Measurements from ENCODE around the gene PRRT1B. TPM values are rescaled to one million over a fixed set of nuclear protein-coding genes. Genes with fewer than 3 reads are reported as not detected.
"Not testable (repeated sequence)": the region's sequence is repeated elsewhere in the genome, so short reads cannot be mapped to it uniquely, and the experiment has no call there.

The PRRT1B gene
- total RNA-seq, result 8.5 TPM

DNA sequence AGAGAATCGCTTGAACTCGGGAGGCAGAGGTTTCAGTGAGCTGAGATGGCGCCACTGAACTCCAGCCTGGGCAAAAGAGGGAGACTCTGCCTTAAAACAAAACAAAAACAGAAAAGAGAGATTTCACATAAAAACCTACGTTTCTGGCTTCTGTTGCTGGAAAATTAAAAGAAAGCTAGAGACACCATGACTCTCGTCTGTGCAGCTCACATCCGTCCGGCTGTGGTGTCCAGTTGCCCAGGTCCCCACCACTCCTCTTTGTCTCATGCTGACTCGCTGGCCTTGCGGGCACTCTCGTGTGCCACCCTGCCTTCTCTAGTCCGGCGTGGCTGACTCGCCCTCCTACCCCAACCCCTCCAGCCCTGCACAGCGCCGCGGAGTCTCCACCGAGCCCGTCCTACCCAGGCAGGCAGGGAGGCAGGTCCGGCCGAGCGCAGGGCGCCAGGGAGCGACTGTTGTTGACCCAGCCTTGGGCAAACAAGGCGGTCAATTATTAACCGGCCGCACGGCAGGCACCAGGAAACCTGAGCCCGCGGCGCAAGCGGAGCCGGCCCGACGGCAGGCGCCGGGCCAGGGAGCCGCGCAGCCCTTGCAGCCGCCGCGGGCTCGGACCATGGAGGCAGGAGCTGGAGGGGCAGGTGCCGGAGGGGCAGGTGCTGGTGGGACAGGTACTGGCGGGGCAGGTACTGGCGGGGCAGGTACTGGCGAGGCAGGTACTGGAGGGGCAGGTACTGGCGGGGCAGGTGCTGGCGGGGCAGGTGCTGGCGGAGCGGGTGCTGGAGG lies at the start of gene PRRT1B:
PRRT1B (plus strand) TSS at position 521 of the 783 bp plus-strand sequence; CDS start at position 614, 93 bp downstream.
- peak; percentile 95 for ATAC-seq
- DNase-seq (ENCODE audit: low spot score), result peak; percentile 94

DNA sequence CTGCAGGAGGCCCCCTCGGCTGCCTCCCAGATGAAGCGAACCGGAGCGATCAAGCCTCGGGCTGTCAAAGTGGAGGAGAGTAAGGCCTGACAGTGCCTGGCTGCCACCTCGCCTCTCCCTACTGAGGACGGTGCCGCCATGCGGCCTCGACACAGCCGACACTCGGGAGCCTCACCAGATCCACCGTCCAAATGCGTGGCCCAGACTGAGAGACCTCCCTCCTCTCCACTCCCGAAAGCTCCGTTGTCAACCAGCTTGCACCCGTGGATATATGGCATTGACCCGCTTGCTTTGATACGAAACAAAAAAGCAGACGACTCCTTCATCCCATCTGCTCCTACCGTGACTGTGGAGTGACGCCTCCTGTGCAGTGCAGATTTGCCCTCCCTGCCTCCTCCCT lies 49.5 kb upstream of the PRRT1B start:
- DNase-seq (ENCODE audit: low spot score), result no peak

GRCh38 chr9:131496844-131497405 lies 48.4 kb upstream of the PRRT1B start:
- DNase-seq (ENCODE audit: low spot score) (no peak), ATAC-seq (peak; percentile 40)

More for the DNA sequence above, 49.5 kb upstream of the PRRT1B start:
- ATAC-seq, result no peak

- DNase-seq (ENCODE audit: low spot score) (no peak), ATAC-seq (no peak)
Observed at GRCh38 chr9:131499254-131499767, 46.0 kb upstream of the PRRT1B start.

DNA sequence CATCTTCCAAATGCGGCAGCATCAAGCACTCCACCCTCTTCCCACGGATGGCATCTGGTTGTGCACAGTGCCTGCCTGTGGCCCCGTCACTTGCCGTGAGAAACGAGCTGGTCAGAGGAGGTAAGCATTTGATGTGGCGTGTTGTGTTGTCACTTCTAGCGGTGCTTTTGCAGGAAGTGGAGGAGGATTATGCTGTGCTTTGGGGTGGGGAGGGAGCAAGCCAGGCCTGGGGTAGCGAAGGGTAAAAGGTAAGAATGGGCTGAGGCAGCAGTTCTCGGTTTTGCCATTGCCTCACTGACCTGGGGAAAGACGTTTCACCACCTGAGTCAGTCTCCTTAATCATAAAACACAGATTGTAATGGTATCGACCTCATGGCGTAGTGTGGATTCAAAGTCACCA lies 44.9 kb upstream of the PRRT1B start:
- ATAC-seq (no peak), DNase-seq (ENCODE audit: low spot score) (no peak)

DNA sequence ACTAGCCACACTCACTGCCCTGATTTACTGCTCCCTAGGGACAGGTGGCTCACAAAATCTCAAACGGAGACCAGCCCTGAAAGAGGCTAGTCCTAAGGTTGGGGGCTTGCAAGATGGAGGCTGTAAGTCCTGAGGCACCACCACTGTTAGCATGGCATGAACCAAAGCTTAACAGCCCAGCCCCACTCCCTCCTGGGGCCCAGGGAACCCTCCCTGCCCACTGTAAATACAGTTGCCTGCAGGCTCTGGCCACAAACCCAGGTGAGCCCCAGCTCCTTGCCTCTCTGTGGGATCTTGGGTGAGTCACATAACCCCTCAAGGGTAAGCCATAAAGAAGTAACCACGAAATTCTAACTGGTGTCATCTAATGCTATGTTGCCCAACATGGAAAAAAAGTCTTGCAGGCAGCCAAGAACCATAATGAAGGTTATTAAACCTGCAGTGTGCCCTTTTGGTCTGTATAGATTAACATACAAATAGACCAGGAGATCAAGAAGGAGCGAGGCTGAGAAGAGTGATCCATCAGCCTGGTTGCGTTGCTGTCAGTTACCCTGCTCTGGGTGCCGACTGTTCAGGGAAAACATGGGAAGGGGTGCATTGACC lies 44.3 kb upstream of the PRRT1B start:
- ATAC-seq (no peak), DNase-seq (ENCODE audit: low spot score) (no peak)

DNA sequence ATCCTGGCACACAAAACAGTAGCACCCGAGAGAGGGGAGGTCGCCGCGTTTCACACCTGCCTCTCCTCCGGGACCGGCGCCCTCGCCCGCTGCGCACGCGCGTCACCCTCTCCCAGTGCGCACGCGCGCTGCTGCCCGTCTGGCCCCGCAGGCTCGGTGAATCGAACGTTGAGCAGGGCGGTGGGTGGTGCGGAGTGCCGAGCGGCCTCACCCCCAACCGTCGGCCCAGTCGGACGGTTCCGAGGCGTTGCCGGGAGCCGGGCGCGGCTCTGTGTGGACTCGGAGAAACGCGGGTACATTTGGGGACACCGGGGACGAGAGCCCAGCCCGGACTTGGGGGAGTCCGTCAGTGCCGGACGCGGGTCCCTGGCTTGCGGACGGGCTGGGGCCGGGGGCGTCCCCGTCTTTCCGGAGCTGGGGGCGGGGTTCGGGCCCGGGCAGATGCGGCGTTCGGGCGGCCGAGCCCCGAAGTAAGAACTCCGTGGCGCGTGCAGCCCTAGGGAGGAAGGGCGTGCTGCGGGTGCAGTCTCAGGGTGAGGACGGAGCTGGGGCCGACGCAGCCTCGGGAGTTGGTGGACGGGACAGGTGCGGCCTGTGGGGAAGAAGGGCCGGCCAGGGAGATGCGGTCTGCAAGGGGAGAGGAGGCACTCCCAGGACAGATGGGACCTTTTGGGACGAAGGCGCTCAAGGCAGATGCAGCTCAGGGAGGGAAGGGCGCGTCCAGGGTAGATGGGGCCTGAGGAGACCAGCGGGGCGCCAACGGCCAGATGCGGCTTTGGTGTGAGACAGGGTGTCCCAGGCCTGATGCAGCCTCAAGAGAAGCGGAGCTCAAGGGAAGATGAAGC lies 42.3 kb upstream of the PRRT1B start, which contains the start of gene POMT1:
POMT1 (plus strand) TSS at position 138 of the 845 bp plus-strand sequence. CDS start 1,301 bp downstream, outside the sequence.
- DNase-seq (ENCODE audit: low spot score) (peak; percentile 91), ATAC-seq (peak; percentile 91)

DNA sequence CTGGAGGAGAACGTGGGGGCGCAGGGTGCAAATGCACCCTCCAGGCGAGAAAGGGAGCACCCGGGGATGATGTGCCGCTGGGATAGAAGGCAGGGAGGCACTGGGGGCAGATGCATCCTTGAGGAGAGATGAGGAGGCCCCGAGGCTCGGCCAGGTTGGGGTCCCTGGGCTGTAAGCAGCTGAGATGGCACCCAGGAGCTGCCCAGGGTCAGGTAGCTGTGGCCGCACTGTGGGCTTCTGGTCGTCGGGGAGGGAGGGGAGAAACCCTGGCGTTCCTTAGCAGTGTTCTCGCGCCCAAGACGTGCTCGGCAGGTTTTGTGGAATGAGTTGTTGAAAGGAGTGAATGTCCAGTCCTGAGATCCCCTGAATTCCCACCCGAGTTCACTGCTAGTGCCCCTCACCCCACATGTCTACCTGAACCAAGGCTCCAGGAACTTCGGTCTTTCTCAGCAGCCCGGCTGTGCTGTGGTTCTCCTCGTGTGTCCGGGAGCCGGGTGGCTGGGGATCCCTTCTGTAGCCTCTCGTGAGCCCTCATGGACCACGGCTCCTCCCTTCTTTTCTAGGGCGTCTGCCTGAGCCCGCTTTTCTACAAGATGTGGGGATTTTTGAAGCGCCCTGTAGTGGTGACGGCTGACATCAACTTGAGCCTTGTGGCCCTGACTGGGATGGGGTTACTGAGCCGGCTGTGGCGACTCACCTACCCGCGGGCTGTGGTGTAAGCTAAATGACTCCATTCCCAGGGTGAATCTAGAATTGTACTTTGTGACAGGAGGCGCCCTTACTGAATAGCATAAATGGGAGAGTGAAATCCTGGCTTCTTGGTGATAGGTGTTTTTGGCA lies 41.5 kb upstream of the PRRT1B start:
- DNase-seq (ENCODE audit: low spot score), result no peak
- peak; percentile 12 for ATAC-seq

DNA sequence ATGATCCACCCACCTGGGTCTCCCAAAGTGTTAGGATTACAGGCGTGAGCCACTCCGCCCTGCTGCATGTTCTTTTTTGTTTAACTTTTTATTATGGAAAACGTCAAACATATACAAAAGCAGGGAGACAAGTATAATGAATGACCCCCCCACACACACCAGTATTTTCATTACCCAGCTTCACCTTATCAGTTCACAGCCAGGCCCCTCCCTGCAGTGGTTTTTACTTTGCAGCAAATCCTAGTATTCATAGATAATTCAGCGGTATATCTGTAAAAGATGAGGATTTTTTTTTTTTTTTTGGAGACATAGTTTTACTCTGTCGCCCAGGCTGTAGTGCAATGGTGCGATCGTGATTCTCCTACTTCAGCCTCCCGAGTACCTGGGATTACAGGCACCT lies 40.3 kb upstream of the PRRT1B start:
- DNase-seq (ENCODE audit: low spot score) (no peak), ATAC-seq (no peak)

- DNase-seq (ENCODE audit: low spot score) (no peak), ATAC-seq (no peak)
Observed at GRCh38 chr9:131511416-131511815, 33.9 kb upstream of the PRRT1B start.

- no peak for DNase-seq (ENCODE audit: low spot score)
- no peak for ATAC-seq
Observed at GRCh38 chr9:131511880-131512279, 33.4 kb upstream of the PRRT1B start.

DNA sequence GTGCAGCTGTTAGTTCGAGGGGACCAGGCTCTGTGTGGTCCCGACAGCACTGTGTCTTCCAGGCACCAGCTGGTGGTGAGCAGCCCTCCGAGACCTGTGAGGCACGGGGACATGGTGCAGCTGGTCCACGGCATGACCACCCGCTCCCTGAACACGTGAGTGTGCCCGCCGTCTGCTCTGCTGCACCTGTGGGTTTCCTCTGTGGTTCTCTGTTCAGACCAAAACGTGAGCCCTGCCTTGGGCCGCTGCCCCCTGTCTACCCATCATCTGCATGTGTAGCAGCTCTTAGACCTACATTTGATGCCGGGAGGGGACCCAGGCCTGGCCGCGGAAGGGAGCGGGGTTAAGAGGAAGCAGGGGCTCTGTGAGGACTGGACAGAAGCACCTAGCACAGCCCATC lies 32.1 kb upstream of the PRRT1B start:
- ATAC-seq, result no peak

GRCh38 chr9:131515559-131516031 lies 29.7 kb upstream of the PRRT1B start:
- DNase-seq (ENCODE audit: low spot score); ATAC-seq: not testable (repeated sequence)

More for the DNA sequence above, 32.1 kb upstream of the PRRT1B start:
- DNase-seq (ENCODE audit: low spot score), result no peak

DNA sequence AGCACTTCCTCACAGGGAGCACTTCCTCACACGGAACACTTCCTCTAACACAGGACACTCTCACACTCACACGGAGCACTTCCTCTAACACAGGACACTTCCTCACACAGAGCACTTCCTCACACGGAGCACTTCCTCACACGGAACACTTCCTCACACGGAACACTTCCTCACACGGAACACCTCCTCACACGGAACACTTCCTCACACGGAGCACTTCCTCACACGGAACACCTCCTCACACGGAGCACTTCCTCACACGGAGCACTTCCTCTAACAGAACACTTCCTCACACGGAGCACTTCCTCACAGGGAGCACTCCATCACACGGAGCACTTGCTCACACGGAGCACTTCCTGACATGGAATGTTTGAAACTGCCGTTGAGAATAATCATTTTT lies 29.2 kb upstream of the PRRT1B start:
- DNase-seq (ENCODE audit: low spot score) (no peak), ATAC-seq (no peak)

- DNase-seq (ENCODE audit: low spot score) (no peak), ATAC-seq (no peak)
Observed at GRCh38 chr9:131516930-131517329, 28.4 kb upstream of the PRRT1B start.

GRCh38 chr9:131517761-131518190 lies 27.5 kb upstream of the PRRT1B start:
- no peak for ATAC-seq
- no peak for DNase-seq (ENCODE audit: low spot score)

DNA sequence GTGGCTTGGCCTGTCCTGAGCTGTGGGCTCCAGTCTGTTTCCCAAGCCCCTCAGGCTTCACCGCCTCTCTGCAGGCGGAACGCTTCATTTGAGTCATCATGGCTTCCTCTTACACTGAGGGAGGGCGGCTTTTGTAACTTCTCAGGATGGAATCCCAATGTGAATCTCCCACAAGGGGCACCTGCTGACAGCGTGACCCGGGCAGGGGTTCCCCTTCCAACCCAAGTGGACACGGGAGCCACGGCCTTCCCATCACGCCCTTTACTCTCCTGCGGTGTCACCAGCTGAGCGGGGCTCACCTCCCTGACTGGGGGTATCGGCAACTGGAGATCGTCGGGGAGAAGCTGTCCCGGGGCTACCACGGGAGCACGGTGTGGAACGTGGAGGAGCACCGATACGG lies 26.8 kb upstream of the PRRT1B start:
- ATAC-seq (no peak), DNase-seq (ENCODE audit: low spot score) (no peak)

DNA sequence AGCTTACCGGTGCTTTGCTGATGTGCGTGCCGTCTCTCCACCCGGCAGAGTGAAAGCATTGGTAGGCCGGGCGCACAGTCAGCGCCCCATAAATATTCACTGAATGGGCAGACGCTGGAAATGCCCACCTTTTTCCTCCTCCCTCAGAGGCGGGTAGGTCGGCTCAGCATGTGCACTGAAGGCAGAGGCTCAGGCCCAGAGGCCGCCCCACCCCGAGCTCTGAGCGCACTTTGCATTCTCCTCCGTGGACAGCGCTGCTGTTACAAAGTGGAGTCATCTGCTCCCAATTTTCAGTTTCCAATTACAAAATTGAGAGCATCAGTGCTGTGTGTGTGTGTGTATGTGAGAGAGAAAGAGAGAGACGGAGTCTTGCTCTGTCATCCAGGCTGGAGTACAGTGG lies 24.8 kb upstream of the PRRT1B start:
- DNase-seq (ENCODE audit: low spot score) (no peak), ATAC-seq (no peak)

DNA sequence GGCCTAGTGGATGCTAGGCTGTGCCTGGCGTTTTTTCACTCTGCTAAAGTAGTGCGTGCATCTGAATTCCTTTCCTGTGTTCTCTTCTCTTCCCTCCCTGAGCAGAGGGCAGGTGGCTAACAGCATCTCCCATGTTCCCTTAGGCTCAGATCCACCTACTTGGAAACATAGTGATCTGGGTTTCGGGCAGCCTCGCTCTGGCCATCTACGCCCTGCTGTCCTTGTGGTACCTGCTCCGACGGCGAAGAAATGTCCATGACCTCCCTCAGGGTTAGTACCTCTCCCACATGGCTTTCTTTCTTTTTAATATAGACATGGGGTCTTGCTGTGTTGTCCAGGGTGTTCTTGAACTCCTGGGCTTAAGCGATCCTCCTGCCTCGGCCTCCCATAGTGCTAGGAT lies 24.1 kb upstream of the PRRT1B start:
- ATAC-seq, result no peak
- no peak for DNase-seq (ENCODE audit: low spot score)

- DNase-seq (ENCODE audit: low spot score) (no peak), ATAC-seq (no peak)
Observed at GRCh38 chr9:131521822-131522221, 23.5 kb upstream of the PRRT1B start.

Data from left lobe of liver (tissue), 2 donors.